Spleen (tissue), 11 donors: ENCODE measurements around the gene CFAP74. TPM values are rescaled to one million over a fixed set of nuclear protein-coding genes. Genes with fewer than 3 reads are reported as not detected.
A peak's percentile ranks its signal among the peaks of the same experiment; 100 is the strongest.

Source experiments
- DNase-seq: peaks from one replicate; pipeline ENCODE4 v3.0.0-alpha.2; 2020
- H3K27ac ChIP-seq, 8 donors: fragments of 200-600 bp; sonication (generic) in 7 of 8; 1 replicate in 4 of 8; 2 replicates in 4 of 8; pipeline versions ENCODE4 v1.5.0 to v1.8.0; 2016 to 2021; ENCODE audit warnings: inconsistent platforms in 4 of 8, mild to moderate bottlenecking in 4 of 8, moderate library complexity in 1 of 8
- H3K27me3 ChIP-seq, 7 donors: fragments of 200-600 bp; sonication (generic) in 6 of 7; replicated peaks in 1 of 7; 1 replicate in 4 of 7; 2 replicates in 3 of 7; pipeline versions ENCODE4 v1.5.0 to v1.8.0; 2016 to 2021; ENCODE audit warnings: inconsistent platforms in 3 of 7, mild to moderate bottlenecking in 1 of 7
- H3K36me3 ChIP-seq, 6 donors: fragments of 200-600 bp; sonication (generic) in 5 of 6; 1 replicate in 4 of 6; 2 replicates in 2 of 6; pipeline versions ENCODE4 v1.5.0 to v1.8.0; 2016 to 2021; ENCODE audit warnings: inconsistent platforms in 2 of 6
- H3K4me1 ChIP-seq, 6 donors: fragments of 200-600 bp; sonication (generic) in 5 of 6; 1 replicate in 3 of 6; 2 replicates in 3 of 6; pipeline versions ENCODE4 v1.5.0 to v1.8.0; 2016 to 2021; ENCODE audit warnings: inconsistent platforms in 3 of 6
- H3K4me3 ChIP-seq, 8 donors: fragments of 200-600 bp; sonication (generic) in 7 of 8; 1 replicate in 4 of 8; 2 replicates in 4 of 8; pipeline versions ENCODE4 v1.5.0 to v1.8.0; 2016 to 2021; ENCODE audit warnings: inconsistent platforms in 4 of 8, mild to moderate bottlenecking in 4 of 8, moderate library complexity in 2 of 8
- H3K9me3 ChIP-seq, 8 donors: fragments of 200-600 bp; sonication (generic) in 7 of 8; 1 replicate in 4 of 8; 2 replicates in 4 of 8; pipeline versions ENCODE4 v1.5.0 to v1.8.0; 2016 to 2021; ENCODE audit warnings: inconsistent platforms in 4 of 8
- CTCF ChIP-seq, 11 experiments: fragments of 200-600 bp in 7 of 11; fragments of 450-650 bp in 4 of 11; sonication (generic) in 4 of 11; IDR thresholded peaks in 8 of 11; conservative IDR thresholded peaks in 3 of 11; 1 replicate in 7 of 11; 2 replicates in 4 of 11; pipeline versions ENCODE4 v1.4.0 to v1.8.0; 2016 to 2021; ENCODE audit warnings: antibody characterized with exemption in 11 of 11, inconsistent platforms in 4 of 11, mild to moderate bottlenecking in 1 of 11
- POLR2A ChIP-seq, 3 donors: fragments of 450-650 bp; IDR thresholded peaks; one replicate each; pipeline ENCODE4 v1.5.1; 2017; ENCODE audit warnings: antibody characterized with exemption in 3 of 3, mild to moderate bottlenecking in 1 of 3
- POLR2AphosphoS5 ChIP-seq, 3 donors: sonication (generic); formaldehyde crosslinking; IDR thresholded peaks; one replicate each; pipeline ENCODE4 v1.5.1; 2017; ENCODE audit warnings: antibody characterized with exemption in 3 of 3
- WGBS, 5 donors: extraction: QIAGEN DNeasy Blood & Tissue Kit in 3 of 5; methylation state at CpG; one replicate each; pipeline versions ENCODE4 v1.1.5 to v1.1.7; 2013 to 2018; 5-methylcytosine and 5-hydroxymethylcytosine counted together
- intact Hi-C: fragments of 100-400 bp; cut with DNase I; formaldehyde crosslinking; loops from one replicate; pipeline ENCODE4 v1.15.0; 2023; ENCODE audit warnings: low total_unique reads
- polyA plus RNA-seq, 3 donors: library from polyadenylated mRNA; stranded (reverse); fragments of 200-250 nt; gene quantifications; one replicate each; pipeline ENCODE4 v1.2.1, GENCODE V29; 2013
- total RNA-seq, 7 donors: library from RNA; depleted of rRNA in 3 of 7; stranded (reverse); fragments of >200 nt in 3 of 7; fragmentation: NEBNext Ultra II Directional in 4 of 7; extraction: Animal tissue kit (Norgen Biotek cat#: 25700) in 4 of 7; gene quantifications; one replicate each; pipeline versions ENCODE4 v1.1.0 to v1.2.1, GENCODE V29; 2016 to 2021
- donor health status: healthy with polysubstance abuse.
- donor health status: DM: no; HTN: no; CAD: no; lungs with moderate emphysema.
- donor health status: DM: no; HTN: no; CAD: no.
- donor health status: Bipolar disorder and iron deficiency.
- donor health status: healthy.
- donor health status: DM: no; HTN: no; CAD: no.
- donor health status: DM: yes; HTN: yes; CAD: no.

CFAP74 gene
- total and polyA plus RNA-seq, 10 donors: 0.03 to 0.32 (median 0.14) TPM; not detected in 4

GRCh38 chr1:1958071-1958541 is 45.5 kb downstream of the CFAP74 start:
- H3K27ac ChIP-seq: no peak overlapping the region
- peak; percentile 54 for DNase-seq

GRCh38 chr1:1957533-1957961 is 46.0 kb downstream of the CFAP74 start:
- H3K9me3 ChIP-seq: no peaks in the 10 kb centered on the region
- TF ChIP-seq POLR2A (IDR thresholded peaks at IDR 0.05) (no peak), CTCF (IDR thresholded peaks at IDR 0.05 in 8 of 11, conservative IDR thresholded peaks at IDR 0.05 in 3 of 11) (no peak), POLR2AphosphoS5 (IDR thresholded peaks at IDR 0.05) (no peak)
- intact Hi-C loops: no loop called here
- WGBS, 5 donors: 78 to 84% (median 82%) methylated on average over 10 to 22 of the region's 22 CpGs
- no peaks in the 10 kb centered on the region for H3K36me3 ChIP-seq
- no peak overlapping the region for H3K27ac ChIP-seq
- peaks cover 0 to 11% (median 5%) of the 10 kb centered on the region in 6 donors for H3K4me1 ChIP-seq
- peak; percentile 55 for DNase-seq
- H3K4me3 ChIP-seq: no peak overlapping the region
- H3K27me3 ChIP-seq: peaks cover 0 to 64% (median 7%) of the 10 kb centered on the region in 7 donors

More at GRCh38 chr1:1958071-1958541, 45.5 kb downstream of the CFAP74 start:
- Histone ChIP-seq H3K36me3 (no peaks in the 10 kb centered on the region), H3K4me1 (peaks cover 0 to 11% (median 5%) of the 10 kb centered on the region in 6 donors), H3K27me3 (peaks cover 0 to 64% (median 7%) of the 10 kb centered on the region in 7 donors), H3K9me3 (no peaks in the 10 kb centered on the region), H3K4me3 (no peak overlapping the region)
- WGBS, 5 donors: 63 to 74% (median 67%) methylated on average over 21 to 29 of the region's 29 CpGs
- intact Hi-C loops: no loop called here
- TF ChIP-seq POLR2A (IDR thresholded peaks at IDR 0.05) (no peak), CTCF (IDR thresholded peaks at IDR 0.05 in 8 of 11, conservative IDR thresholded peaks at IDR 0.05 in 3 of 11) (no peak), POLR2AphosphoS5 (IDR thresholded peaks at IDR 0.05) (no peak)

GRCh38 chr1:1956586-1957532 is 46.7 kb downstream of the CFAP74 start:
- no peaks in the 10 kb centered on the region for H3K36me3 ChIP-seq
- peaks cover 0 to 59% (median 7%) of the 10 kb centered on the region in 7 donors for H3K27me3 ChIP-seq
- no peak overlapping the region for H3K4me3 ChIP-seq
- intact Hi-C loops: no loop called here
- no peaks in the 10 kb centered on the region for H3K9me3 ChIP-seq
- peak; percentile 57 for DNase-seq
- H3K27ac ChIP-seq: no peak overlapping the region
- 88 to 95% (median 91%) methylated on average over 36 to 38 of the region's 38 CpGs for WGBS, 5 donors
- H3K4me1 ChIP-seq: peaks cover 0 to 11% (median 5%) of the 10 kb centered on the region in 6 donors
- TF ChIP-seq POLR2A (IDR thresholded peaks at IDR 0.05) (no peak), CTCF (IDR thresholded peaks at IDR 0.05 in 8 of 11, conservative IDR thresholded peaks at IDR 0.05 in 3 of 11) (no peak), POLR2AphosphoS5 (IDR thresholded peaks at IDR 0.05) (no peak)

- Histone ChIP-seq H3K27ac (no peak overlapping the region), H3K4me1 (peaks cover 0 to 11% (median 5%) of the 10 kb centered on the region in 6 donors), H3K27me3 (peaks cover 0 to 60% (median 7%) of the 10 kb centered on the region in 7 donors), H3K9me3 (peaks cover 0 to 7% (median 2%) of the 10 kb centered on the region in 8 donors), H3K4me3 (no peak overlapping the region), H3K36me3 (no peaks in the 10 kb centered on the region)
- WGBS, 5 donors: 79 to 95% (median 85%) methylated on average over 6 to 7 of the region's 7 CpGs
- intact Hi-C loops: no loop called here
- DNase-seq: no peak
- TF ChIP-seq CTCF (IDR thresholded peaks at IDR 0.05 in 8 of 11, conservative IDR thresholded peaks at IDR 0.05 in 3 of 11) (no peak), POLR2AphosphoS5 (IDR thresholded peaks at IDR 0.05) (no peak), POLR2A (IDR thresholded peaks at IDR 0.05) (no peak)
Measured at GRCh38 chr1:1956101-1956500, 47.5 kb downstream of the CFAP74 start.
